ENCODE results near the gene WDR33. TPM values are rescaled to one million over a fixed set of nuclear protein-coding genes. Genes with fewer than 3 reads are reported as not detected.
A peak's percentile ranks its signal among the peaks of the same experiment; 100 is the strongest.

Gene WDR33
- total RNA-seq, 2 experiments from 2014 or later, result 59.8 to 61.5 TPM

GRCh38 chr2:127675331-127676261 lies 135.4 kb downstream of the WDR33 start, which contains the start of gene LIMS2:
Gene LIMS2, minus strand, starts transcription at chr2:127675530. Its CDS starts 506 bp downstream, at chr2:127675024.
- no peak within 1 kb of the TSS for H3K27ac ChIP-seq (ENCODE audit: low read depth in 1 of 2, low read length in 2 of 2)
- H3K27me3 ChIP-seq (ENCODE audit: control insufficient read depth in 1 of 2, insufficient read depth in 2 of 2, low read length in 2 of 2), result peaks cover 41 to 42% of the 10 kb centered on the region in 2 experiments
- ATAC-seq (ENCODE audit: poor library complexity) (no peak), DNase-seq (peak in 2 of 14 experiments; percentile 20 to 32)
- H3K36me3 Mint-ChIP-seq (ENCODE audit: low read depth), result no peaks in the 10 kb centered on the region
- TF ChIP-seq CTCF (IDR thresholded peaks at IDR 0.05), result no peak
- peaks cover 9% of the 10 kb centered on the region for H3K4me1 Mint-ChIP-seq (ENCODE audit: low read depth)
- intact Hi-C loops (cut with DNase I, micrococcal nuclease), result no loop called here
- peak within 1 kb of the TSS; percentile 6 for H3K4me3 ChIP-seq (ENCODE audit: low read length)
- peak within 1 kb of the TSS; percentile 81 for H3K4me3 Mint-ChIP-seq
- peaks cover 0 to 8% of the 10 kb centered on the region in 2 experiments for H3K9me3 ChIP-seq (ENCODE audit: control insufficient read depth in 1 of 2, insufficient read depth in 1 of 2, low read length in 2 of 2)
- peaks cover 15% of the 10 kb centered on the region for H3K4me1 ChIP-seq (ENCODE audit: insufficient read depth, low read length)
- POLR2A ChIA-PET, result interaction anchor here (1.0 to 2.0 kb wide), 2 partner anchors 26 to 30 kb away, joined by 3 to 10 read pairs; partner anchors contain the start of gene SFT2D3
- CTCF ChIA-PET, result interaction anchor here (1.2 kb wide), 1 partner anchor 26 kb away, joined by 3 read pairs; no protein-coding TSS in a partner anchor
- no peak within 1 kb of the TSS for H3K27ac Mint-ChIP-seq
- no peaks in the 10 kb centered on the region for H3K36me3 ChIP-seq (ENCODE audit: insufficient read depth, low read length)
- peaks cover 68% of the 10 kb centered on the region for H3K27me3 Mint-ChIP-seq
- H3K9me3 Mint-ChIP-seq, result no peaks in the 10 kb centered on the region

- peaks cover 43 to 50% of the 10 kb centered on the region in 2 experiments for H3K27me3 ChIP-seq (ENCODE audit: control insufficient read depth in 1 of 2, insufficient read depth in 2 of 2, low read length in 2 of 2)
- peak in 4 of 14 experiments; percentile 16 to 33 (median 28) for DNase-seq
Observed at GRCh38 chr2:127674241-127675209, 136.4 kb downstream of the WDR33 start.

More at GRCh38 chr2:127674241-127675209, 136.4 kb downstream of the WDR33 start:
- peaks cover 79% of the 10 kb centered on the region for H3K27me3 Mint-ChIP-seq
- H3K27ac Mint-ChIP-seq, result no peak overlapping the region
- no peaks in the 10 kb centered on the region for H3K36me3 Mint-ChIP-seq (ENCODE audit: low read depth)
- POLR2A ChIA-PET, result interaction anchor here (0.7 to 2.0 kb wide), 3 partner anchors 27 to 80 kb away, joined by 3 to 10 read pairs (median 3); partner anchors contain the start of gene SFT2D3
- intact Hi-C loops (cut with DNase I, micrococcal nuclease), result no loop called here
- peaks cover 9% of the 10 kb centered on the region for H3K4me1 Mint-ChIP-seq (ENCODE audit: low read depth)
- peak overlapping the region; percentile 6 for H3K4me3 ChIP-seq (ENCODE audit: low read length)
- no peaks in the 10 kb centered on the region for H3K36me3 ChIP-seq (ENCODE audit: insufficient read depth, low read length)
- H3K9me3 ChIP-seq (ENCODE audit: control insufficient read depth in 1 of 2, insufficient read depth in 1 of 2, low read length in 2 of 2), result peaks cover 0 to 8% of the 10 kb centered on the region in 2 experiments
- CTCF ChIA-PET, result interaction anchor here (1.2 kb wide), 1 partner anchor 25 kb away, joined by 3 read pairs; no protein-coding TSS in a partner anchor
- peaks cover 15% of the 10 kb centered on the region for H3K4me1 ChIP-seq (ENCODE audit: insufficient read depth, low read length)
- ATAC-seq (ENCODE audit: poor library complexity), result peak; percentile 49
- no peaks in the 10 kb centered on the region for H3K9me3 Mint-ChIP-seq
- no peak for TF ChIP-seq CTCF (IDR thresholded peaks at IDR 0.05)
- H3K27ac ChIP-seq (ENCODE audit: low read depth in 1 of 2, low read length in 2 of 2), result no peak overlapping the region
- H3K4me3 Mint-ChIP-seq, result peak overlapping the region; percentile 79
